C4-2B (cell line): Measurements from ENCODE around the gene ESRRA.

Experiments
- CTCF ChIP-seq: fragments of 450-650 bp; conservative IDR thresholded peaks from 2 replicates; pipeline ENCODE4 v1.5.1; 2017; ENCODE audit warnings: mild to moderate bottlenecking
- ZFX ChIP-seq: fragments of 450-650 bp; IDR thresholded peaks from 2 replicates; pipeline ENCODE4 v1.6.1; 2017

DNA sequence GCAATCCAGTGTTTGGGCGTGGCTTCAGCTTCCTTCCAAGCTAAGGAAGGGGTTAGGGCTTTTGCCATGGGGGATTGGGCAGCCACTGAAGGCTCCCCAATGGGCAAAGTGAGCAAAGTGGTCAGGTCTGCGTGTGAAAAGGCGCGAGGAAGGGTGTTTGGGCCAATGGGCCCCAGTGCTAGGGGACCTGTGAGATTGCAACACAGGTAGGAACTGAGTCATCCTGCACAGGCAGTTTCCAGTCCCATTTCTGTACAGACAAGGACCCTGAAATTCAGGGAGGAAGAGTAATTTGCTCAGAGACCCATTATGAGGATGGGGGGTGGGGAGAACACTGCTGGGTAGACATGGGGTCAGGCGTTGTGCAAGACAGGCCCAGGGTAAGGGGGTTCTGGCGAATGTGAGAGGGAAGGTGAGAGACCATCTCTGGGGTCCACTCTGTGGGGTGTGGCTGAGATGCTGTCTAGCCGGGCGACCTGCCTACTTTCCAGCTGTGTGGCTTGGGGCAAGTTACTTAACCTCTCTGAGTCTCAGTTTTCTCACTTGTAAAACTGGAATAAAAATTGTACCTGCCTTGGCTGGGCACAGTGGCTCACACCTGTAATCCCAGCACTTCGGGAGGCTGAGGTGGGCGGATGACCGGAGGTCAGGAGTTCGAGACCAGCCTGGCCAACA is 42.0 kb downstream of the ESRRA start:
- TF ChIP-seq CTCF (no peak), ZFX (no peak)
